Fibroblast of skin of right quadriceps (primary cell): ENCODE results near the gene CNEP1R1.
"Not testable (repeated sequence)": the region's sequence is repeated elsewhere in the genome, so short reads cannot be mapped to it uniquely, and the experiment has no call there.

Experiments
- DNase-seq: peaks from one replicate; pipeline ENCODE4 v3.0.0-alpha.2; 2013

The CNEP1R1 gene

DNA sequence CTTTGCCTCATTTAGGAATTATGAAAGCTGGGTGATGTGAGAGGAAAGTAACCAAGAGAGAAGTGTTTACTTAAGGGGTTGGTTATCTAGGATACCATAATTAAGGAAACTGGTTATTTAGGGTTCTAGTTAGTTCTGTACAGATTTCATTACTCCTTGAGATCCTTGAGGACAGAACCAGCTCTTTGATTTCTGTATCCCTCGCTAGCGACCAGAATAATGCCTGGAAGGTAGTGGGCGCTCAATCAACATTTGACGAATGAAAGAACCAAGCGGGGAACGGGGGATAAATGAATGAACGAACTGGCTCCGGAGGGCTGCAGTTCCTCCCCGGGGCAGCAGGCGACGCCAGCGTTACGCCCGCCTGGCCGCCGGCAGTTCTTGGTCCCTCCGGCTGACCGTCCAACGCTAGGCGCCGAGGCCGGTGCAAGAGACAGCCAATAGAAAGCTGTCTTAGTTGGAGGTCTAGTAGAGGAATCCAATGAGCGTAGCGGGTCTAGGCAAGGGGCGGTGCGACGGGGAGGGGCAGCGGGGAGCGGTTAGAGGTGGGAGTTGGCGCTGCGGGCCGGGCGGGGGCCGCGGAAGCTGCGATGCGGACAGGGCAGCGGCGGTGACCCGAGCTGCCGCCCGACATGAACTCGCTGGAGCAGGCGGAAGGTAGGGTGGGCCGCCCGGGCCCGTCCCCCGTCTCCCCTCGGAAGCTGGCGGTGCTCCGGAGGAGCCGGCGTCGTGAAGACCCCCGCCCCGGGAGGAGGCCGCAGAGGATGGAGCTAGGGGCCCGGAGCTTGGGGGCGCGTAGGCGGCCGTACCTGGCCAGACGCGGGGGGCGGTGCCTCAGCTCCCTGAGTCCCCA lies at the start of gene CNEP1R1:
Gene CNEP1R1 (plus strand): TSS at position 542 of the 853 bp plus-strand sequence. CDS start 91 bp downstream, at position 633.
- peak; percentile 97 for DNase-seq

- no peak for DNase-seq
Measured at GRCh38 chr16:49977427-49977826, 47.6 kb upstream of the CNEP1R1 start.

DNA sequence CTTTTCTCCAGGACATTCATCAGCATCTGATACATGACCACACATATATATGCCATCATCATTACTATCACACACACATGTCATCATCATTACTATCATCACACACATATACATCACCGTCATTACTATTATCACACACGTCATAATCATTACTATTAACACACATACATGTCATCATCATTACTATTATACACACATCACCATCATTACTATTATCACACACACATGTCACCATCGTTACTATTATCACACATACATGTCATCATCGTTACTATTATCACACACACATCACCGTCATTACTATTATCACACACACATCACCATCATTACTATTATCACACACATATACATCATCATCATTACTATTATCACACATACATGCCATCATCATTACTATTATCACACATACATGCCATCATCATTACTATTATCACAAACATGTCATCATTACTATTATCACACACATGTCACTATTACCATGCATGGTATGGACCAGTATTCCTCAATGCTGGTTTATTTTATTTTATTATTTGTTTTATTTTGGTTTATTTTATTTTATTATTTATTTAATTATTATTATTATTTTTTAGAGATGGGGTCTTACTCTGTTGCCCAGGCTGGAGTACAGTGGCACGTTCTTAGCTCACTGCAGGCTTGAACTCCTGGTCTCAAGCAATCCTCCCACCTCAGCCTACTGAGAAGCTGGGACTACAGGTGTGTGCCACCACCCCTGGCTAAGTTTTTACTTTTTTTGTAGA lies 46.3 kb upstream of the CNEP1R1 start:
- no peak for DNase-seq

DNA sequence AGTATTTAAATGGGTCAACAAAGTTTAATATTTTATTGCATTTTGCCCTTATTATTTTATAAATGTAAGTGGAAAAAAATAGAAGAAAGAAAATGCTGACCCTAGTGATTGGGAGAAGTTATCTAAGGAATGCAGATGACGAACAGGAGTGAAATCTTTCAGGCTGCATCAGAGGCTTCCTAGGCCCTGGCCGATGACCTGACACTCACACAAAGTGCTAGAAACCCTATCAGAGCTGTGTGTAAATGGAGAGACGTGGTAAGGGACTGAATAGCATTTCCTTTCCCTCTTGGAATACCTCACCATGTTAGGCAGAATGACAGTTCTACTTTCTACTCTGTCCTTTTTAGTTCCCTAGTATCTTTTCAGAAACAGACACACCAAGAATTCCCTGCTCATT lies 44.9 kb upstream of the CNEP1R1 start:
- DNase-seq = no peak

GRCh38 chr16:49986351-49987124 lies 38.5 kb upstream of the CNEP1R1 start:
- DNase-seq = peak; percentile 2

DNA sequence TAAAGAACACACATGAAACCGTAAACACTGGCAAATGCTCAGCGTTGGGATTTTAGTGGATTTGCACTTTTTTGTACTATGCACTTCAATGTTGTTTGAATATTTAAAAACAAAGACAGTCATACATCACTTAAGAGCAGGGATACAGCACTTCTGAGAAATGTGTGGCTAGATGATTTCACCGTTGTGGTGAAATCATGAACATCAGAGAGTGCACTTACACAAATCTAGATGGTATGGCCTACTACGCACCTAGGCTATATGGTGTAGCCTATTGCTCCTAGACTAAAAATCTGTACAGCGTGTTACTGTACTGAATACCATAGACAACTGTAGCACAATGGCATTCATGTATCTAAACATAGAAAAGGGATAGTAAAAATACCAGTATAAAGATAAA lies 37.6 kb upstream of the CNEP1R1 start:
- no peak for DNase-seq

GRCh38 chr16:49992825-49993224 lies 32.2 kb upstream of the CNEP1R1 start:
- DNase-seq = no peak

DNA sequence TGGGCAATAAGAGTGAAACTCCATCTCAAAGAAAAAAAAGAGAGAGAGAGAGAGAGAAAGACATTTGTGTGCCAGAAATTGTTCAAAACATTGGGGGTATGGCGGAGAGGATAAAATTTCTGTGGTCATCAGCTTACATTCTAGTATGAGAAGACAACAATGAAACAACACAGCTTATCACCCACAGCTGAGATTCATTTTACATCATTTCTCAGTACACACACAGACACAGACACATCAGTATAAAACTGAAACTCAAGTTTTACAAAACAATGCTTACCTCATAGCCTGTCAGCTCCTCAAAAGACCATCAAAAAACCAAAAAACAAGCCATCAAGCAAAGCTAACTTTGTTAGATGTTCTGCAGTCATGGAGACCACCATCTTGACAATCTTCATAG lies 31.4 kb upstream of the CNEP1R1 start:
- no peak for DNase-seq

DNA sequence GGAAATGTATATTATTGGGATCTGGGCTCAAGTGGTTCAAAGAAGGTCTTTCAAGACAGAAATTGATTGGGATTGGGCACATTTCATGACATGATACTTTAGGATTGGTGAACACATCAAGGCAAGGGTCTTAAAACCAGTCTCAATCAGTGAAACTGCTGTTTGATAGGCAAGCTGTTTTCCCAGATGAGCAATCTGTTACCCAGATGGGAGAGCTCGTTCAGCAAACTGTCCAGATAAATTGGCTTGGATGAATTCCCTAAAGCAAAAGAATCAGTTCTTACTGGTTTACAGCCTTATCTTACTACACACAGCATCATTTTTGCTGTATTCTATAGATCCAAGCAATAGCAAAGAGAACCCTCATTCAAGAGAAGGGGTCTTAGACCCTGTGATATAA lies 31.0 kb upstream of the CNEP1R1 start:
- DNase-seq = no peak

DNA sequence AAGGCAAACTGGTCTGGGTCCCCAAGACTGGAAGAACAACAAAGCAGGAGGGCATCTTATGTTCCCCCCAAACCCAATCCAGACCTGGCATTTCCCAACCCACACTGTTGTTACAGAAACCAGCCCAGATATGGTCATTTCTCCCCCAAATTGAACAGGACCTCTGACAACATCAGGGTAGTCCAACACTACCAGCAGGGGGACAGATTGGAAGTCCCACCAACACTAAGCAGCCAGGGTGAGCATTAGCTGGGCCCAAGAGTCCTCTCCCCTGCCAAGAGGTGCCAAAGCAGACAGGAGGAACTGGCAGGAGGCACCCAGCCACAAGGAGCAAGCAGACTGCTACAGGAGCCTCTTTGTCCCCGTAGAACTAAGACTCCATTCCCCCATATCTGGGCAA lies 29.3 kb upstream of the CNEP1R1 start:
- DNase-seq = no peak

DNA sequence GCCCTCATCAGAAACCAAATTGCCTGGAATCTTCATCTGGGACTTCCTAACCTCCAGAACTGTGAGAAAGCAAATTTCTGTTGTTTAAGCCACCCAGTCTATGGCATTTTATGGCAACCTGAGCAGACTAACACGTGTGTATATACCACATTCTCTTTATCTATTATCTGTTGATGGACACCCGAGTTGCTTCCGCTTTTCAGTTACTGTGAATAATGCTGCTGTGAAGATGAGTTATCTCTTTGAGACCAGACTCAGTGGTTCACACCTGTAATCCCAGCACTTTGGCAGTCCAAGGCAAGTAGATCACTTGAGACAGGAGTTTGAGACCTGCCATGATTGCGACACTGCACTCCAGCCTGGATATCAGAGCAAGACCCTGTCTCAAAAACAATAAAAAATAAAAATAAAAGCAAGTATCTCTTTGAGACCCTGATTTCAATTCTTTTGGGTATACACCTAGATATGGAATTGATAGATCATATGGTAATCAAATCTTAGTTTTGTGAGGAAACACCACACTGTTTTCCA lies 27.2 kb upstream of the CNEP1R1 start:
- no peak for DNase-seq

DNA sequence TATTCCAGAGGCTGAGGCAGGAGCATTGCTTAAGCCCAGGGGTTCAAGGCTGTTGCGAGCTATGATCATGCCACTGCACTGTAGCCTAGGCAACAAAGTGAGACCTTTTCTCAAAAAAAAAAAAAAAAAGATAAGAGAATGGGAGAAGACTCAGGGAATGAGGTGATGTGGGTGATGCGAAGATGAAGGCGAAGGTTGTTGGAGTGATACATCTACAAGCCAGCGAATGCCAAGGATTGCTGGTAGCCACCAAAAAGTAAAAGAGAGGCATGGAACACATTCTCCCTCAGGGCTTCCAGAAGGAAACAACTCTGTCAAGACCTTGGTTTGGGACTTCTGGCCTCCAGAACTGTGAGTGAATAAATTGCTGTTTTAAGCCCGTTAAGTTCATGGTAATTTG lies 26.0 kb upstream of the CNEP1R1 start:
- DNase-seq = no peak

DNA sequence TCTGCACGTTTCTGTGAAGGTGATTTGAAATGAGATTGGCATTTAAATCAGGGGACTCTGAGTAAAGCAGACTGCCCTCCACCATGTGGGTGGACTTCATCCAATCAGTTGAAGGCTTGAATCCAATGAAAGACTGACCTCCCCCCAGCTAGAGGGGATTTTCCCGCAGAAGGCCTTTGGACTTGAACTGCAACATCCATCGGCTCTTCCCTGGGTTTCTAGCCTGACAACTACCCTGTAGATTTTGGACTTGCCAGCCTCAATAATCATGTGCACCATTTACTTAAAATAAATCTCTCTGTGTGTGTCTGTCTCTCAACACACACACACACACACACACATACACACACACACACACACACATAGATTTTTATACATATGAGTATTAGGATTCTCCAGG lies 23.9 kb upstream of the CNEP1R1 start:
- DNase-seq = no peak

DNA sequence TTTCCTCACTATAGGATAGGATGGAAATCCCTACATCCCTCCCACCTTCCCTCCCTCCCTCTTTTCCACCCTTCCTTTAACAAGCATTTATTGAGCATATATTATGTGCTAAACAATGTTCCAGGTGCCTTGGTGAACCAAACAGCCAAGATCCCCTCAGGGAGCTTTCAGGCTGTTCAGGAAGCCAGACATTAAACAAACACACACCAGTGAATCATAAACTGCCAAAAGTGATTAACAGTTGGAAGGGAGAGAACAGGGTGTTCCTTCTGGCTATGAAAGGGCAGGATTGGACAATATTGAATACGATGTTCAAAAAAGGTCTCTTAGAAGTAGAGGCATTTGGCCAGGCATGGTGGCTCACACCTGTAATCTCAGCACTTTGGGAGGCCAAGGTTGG lies 22.8 kb upstream of the CNEP1R1 start:
- no peak for DNase-seq

- no peak for DNase-seq
Measured at GRCh38 chr16:50004239-50004638, 20.8 kb upstream of the CNEP1R1 start.

DNA sequence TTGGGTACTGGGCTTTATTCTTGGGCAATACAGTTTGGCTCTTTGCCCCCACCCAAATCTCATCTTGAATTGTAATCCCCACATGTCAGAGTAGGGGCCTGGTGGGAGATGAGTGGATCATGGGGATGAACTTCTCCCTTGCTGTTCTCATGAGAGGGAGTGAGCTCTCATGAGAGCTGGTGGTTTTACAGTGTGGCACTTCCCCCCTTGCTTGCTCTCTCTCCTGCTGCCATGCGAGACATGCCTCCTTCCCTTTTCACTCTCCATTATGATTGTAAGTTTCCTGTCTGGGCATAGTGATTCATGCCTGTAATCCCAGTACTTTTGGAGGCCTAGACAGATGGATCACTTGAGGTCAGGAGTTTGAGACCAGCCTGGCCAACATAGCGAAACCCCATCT lies 18.1 kb upstream of the CNEP1R1 start:
- DNase-seq = no peak

- no peak for DNase-seq
Measured at GRCh38 chr16:50007744-50008143, 17.3 kb upstream of the CNEP1R1 start.

DNA sequence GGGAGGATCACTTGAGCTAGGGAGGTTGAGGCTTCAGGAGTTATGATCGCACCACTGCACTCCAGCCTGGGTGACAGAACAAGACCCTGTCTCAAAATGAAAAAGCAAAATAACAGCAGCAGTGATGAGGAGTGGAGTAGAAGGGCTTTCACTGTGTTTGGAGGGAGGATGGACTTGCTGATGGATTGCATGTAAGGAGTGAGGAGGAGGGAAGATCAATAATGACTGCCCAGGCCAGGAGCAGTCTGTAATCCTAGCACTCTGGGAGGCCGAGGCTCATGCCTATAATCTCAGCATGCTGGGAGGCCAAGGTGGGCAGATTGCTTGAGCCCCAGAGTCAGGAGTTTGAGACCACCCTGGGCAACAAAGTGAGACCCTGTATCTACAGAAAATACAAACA lies 14.8 kb upstream of the CNEP1R1 start:
- no peak for DNase-seq

DNA sequence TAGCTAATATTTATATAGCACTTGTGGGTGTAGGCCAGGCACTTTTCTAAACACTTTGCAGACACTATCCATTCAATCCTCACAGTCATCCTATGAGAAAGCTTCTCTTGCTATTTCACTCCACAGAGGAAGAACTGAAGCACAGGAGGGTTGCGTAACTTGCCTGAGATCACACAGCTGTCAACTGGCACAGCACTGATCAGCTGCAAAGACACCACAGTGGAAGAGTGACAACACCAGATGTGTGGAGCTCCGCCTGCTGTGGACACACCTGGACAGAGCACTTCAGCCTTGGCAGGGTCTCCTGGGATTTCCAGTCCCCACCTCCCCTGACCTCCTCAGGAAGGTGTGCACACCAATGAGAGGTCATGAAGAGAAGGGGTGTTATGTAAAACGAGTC lies 13.3 kb upstream of the CNEP1R1 start:
- no peak for DNase-seq

- no peak for DNase-seq
Measured at GRCh38 chr16:50012182-50012581, 12.8 kb upstream of the CNEP1R1 start.

DNA sequence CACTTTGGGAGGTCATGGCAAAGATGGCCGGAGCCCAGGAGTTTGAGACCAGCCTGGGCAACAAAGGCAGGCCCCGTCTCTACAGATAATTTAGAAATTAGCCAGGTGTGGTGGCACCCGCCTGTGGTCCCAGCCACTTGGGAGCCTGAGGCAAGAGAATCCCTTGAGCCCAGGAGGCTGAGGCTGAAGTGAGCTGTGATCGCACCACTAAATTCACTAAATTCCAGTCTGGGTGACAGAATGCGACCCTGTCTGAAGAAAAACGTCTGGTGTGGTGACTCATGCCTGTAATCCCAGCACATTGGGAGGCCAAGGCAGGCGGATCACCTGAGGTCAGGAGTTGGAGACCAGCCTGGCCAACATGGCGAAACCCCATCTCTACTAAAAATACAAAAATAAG lies 10.8 kb upstream of the CNEP1R1 start:
- not testable (repeated sequence) for DNase-seq

DNA sequence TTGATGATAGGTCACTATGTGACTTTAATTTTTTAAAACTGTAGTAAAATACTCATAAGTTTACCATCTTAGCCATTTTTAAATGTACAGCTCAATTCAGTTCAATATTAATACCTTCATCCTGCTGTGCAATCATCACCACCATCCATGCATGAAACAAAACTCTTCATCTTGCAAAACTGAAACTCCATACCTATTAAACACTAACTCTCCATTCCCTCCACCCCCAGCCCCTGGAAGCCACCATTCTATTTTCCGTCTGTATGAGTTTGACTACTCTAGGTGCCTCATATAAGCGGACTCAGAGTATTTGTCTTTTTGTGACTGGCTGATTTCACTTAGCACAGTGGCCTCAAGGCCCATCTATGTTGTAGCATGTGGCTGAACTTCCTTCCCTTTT lies 9.4 kb upstream of the CNEP1R1 start:
- no peak for DNase-seq

DNA sequence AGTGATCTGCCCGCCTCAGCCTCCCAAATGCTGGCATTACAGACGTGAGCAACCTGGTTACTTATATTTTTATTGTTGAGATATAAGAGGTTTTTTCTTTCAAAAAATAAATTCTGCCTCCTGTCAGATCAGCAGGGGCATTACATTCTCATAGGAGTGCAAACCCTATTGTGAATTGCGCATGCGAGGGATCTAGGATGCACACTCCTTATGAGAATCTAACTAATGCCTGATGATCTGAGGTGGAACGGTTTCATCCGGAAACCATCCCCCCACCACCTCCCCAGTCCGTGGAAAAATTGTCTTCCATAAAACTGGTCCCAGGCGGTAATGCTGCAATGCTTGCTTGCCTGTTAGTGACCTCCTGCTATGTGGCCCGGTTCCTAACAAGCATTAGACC lies 7.5 kb upstream of the CNEP1R1 start:
- DNase-seq = no peak
